Measurements from ENCODE around the gene CKS1B.

- TF ChIP-seq CTCF (IDR thresholded peaks at IDR 0.05 in 4 of 5, conservative IDR thresholded peaks at IDR 0.05 in 1 of 5), result no peak
- TF ChIP-seq POLR2A (IDR thresholded peaks at IDR 0.05), result no peak
These were observed 35.3 kb downstream of the CKS1B start for GRCh38 chr1:155009742-155010141.

Data from gastrocnemius medialis (tissue), 4 donors.